OCI-LY7 (cell line): ENCODE results near the gene RSAD2. TPM values are rescaled to one million over a fixed set of nuclear protein-coding genes. Genes with fewer than 3 reads are reported as not detected.

Source experiments
- BruUV-seq: library from RNA; stranded (reverse); fragments of 400-500 nt; replicated peaks from 2 replicates; lab custom pipeline; 2021; lab: Mats Ljungman, UMichigan
- CTCF ChIA-PET: fragments of 300-600 bp; sonication (Branson Sonifier 250); formaldehyde crosslinking; loops from one replicate; lab custom pipeline; 2022; ENCODE audit warnings: antibody characterized with exemption; ENCODE audit not compliant: unreplicated experiment; lab: Charles Lee
- POLR2A ChIA-PET: fragments of 300-600 bp; sonication (Branson Sonifier 250); formaldehyde crosslinking; loops from one replicate; lab custom pipeline; 2022; ENCODE audit warnings: antibody characterized with exemption; lab: Charles Lee
- DNase-seq: peaks from one replicate; pipeline ENCODE4 v3.0.0-alpha.2; 2015; ENCODE audit warnings: low spot score
- H2AFZ ChIP-seq: fragments of 200-600 bp; sonication (generic), shearing (Covaris generic); 2 replicates; pipeline ENCODE4 v1.6.1; 2014; ENCODE audit warnings: mild to moderate bottlenecking, antibody characterized with exemption, low read length, moderate library complexity
- H3K27ac ChIP-seq: fragments of 200-600 bp; sonication (generic); 2 replicates; pipeline ENCODE4 v1.5.1; 2014; ENCODE audit warnings: mixed run types, low read depth, mild to moderate bottlenecking, moderate library complexity, low read length, inconsistent platforms; ENCODE audit not compliant: poor library complexity, severe bottlenecking
- H3K36me3 ChIP-seq: fragments of 200-600 bp; sonication (generic); 2 replicates; pipeline ENCODE4 v1.6.1; 2014; ENCODE audit warnings: mild to moderate bottlenecking, antibody characterized with exemption, low read length, moderate library complexity, mixed read lengths; ENCODE audit not compliant: insufficient read depth
- H3K4me1 ChIP-seq: fragments of 200-600 bp; sonication (generic); 2 replicates; pipeline ENCODE4 v1.5.1; 2014; ENCODE audit warnings: mild to moderate bottlenecking, low read length; ENCODE audit not compliant: insufficient read depth, poor library complexity, severe bottlenecking
- H3K4me2 ChIP-seq: fragments of 200-600 bp; sonication (generic); 2 replicates; pipeline ENCODE4 v1.6.1; 2014; ENCODE audit warnings: mild to moderate bottlenecking, low read length
- H3K4me3 ChIP-seq: fragments of 200-600 bp; sonication (generic); 2 replicates; pipeline ENCODE4 v1.5.1; 2014; ENCODE audit warnings: mild to moderate bottlenecking, low read depth, low read length; ENCODE audit not compliant: poor library complexity, severe bottlenecking
- H3K79me2 ChIP-seq: fragments of 200-600 bp; sonication (generic); 2 replicates; pipeline ENCODE4 v1.6.1; 2016; ENCODE audit warnings: low read depth, mild to moderate bottlenecking, low read length, moderate library complexity, mixed read lengths; ENCODE audit not compliant: insufficient read depth
- H3K9me2 ChIP-seq: fragments of 200-600 bp; sonication (generic); 2 replicates; pipeline ENCODE4 v1.6.1; 2016; ENCODE audit warnings: mild to moderate bottlenecking, low read length, mixed read lengths; ENCODE audit not compliant: insufficient read depth
- H3K9me3 ChIP-seq: fragments of 200-600 bp; sonication (generic); 2 replicates; pipeline ENCODE4 v1.6.1; 2014; ENCODE audit warnings: mild to moderate bottlenecking, mixed run types, low read length, mixed read lengths
- H4K20me1 ChIP-seq: fragments of 200-600 bp; sonication (generic); 2 replicates; pipeline ENCODE4 v1.6.1; 2014; ENCODE audit warnings: mild to moderate bottlenecking, antibody characterized with exemption, low read length, moderate library complexity, mixed read lengths; ENCODE audit not compliant: insufficient read depth
- CTCF ChIP-seq: fragments of 200-600 bp; sonication (generic); conservative IDR thresholded peaks from 2 replicates; pipeline ENCODE4 v1.5.1; 2014; ENCODE audit warnings: mild to moderate bottlenecking, antibody characterized with exemption, low read length, moderate library complexity, mixed read lengths
- EZH2phosphoT487 ChIP-seq: fragments of 200-600 bp; sonication (generic); IDR thresholded peaks from 2 replicates; pipeline ENCODE4 v1.6.1; 2018; ENCODE audit warnings: low read depth, borderline replicate concordance, mild to moderate bottlenecking, mixed run types, antibody characterized with exemption, low read length, moderate library complexity, mixed read lengths
- intact Hi-C: fragments of 100-400 bp; cut with micrococcal nuclease; formaldehyde crosslinking; loops from one replicate; pipeline ENCODE4 v1.10.0; 2022; ENCODE audit not compliant: unreplicated experiment
- total RNA-seq, 2 experiments: library from RNA; depleted of rRNA in 1 of 2; stranded (reverse); fragments of >200 nt in 1 of 2; shearing (Covaris generic) in 1 of 2; gene quantifications; 2 replicates each; pipeline ENCODE4 v1.2.3, GENCODE V29; 2014 to 2022

RSAD2 gene
- total RNA-seq, 2 experiments from 2014 or later: not detected

- POLR2A ChIA-PET: no interaction called here
- TF ChIP-seq CTCF (no peak), EZH2phosphoT487 (no peak)
- no TSS peak for BruUV-seq
These were observed 65.9 kb downstream of the RSAD2 start for GRCh38 chr2:6943523-6943922.

GRCh38 chr2:6943971-6944370, 66.4 kb downstream of the RSAD2 start:
- no peak overlapping the region for H3K4me2 ChIP-seq
- no peak overlapping the region for H3K27ac ChIP-seq
- no peaks in the 10 kb centered on the region for H3K9me3 ChIP-seq
- intact Hi-C loops: no loop called here
- CTCF ChIA-PET: no interaction called here
- H3K4me3 ChIP-seq: no peak overlapping the region
- no peak overlapping the region for H2AFZ ChIP-seq
- H3K9me2 ChIP-seq: no peaks in the 10 kb centered on the region
- POLR2A ChIA-PET: no interaction called here
- H3K4me1 ChIP-seq: no peaks in the 10 kb centered on the region
- H4K20me1 ChIP-seq: no peaks in the 10 kb centered on the region
- no peak for DNase-seq
- no TSS peak for BruUV-seq
- no peak for TF ChIP-seq EZH2phosphoT487
- TF ChIP-seq CTCF: no peak
- H3K79me2 ChIP-seq: no peaks in the 10 kb centered on the region
- no peaks in the 10 kb centered on the region for H3K36me3 ChIP-seq

More at GRCh38 chr2:6943523-6943922, 65.9 kb downstream of the RSAD2 start:
- no peak for DNase-seq
- CTCF ChIA-PET: no interaction called here
- Histone ChIP-seq H3K4me2 (no peak overlapping the region), H3K27ac (no peak overlapping the region), H3K4me1 (no peaks in the 10 kb centered on the region), H3K4me3 (no peak overlapping the region), H3K9me2 (no peaks in the 10 kb centered on the region), H2AFZ (no peak overlapping the region), H3K36me3 (no peaks in the 10 kb centered on the region), H3K79me2 (no peaks in the 10 kb centered on the region), H3K9me3 (no peaks in the 10 kb centered on the region), H4K20me1 (no peaks in the 10 kb centered on the region)
- intact Hi-C loops: no loop called here

- DNase-seq: no peak
- intact Hi-C loops: no loop called here
- BruUV-seq: no TSS peak
- Histone ChIP-seq H3K79me2 (no peaks in the 10 kb centered on the region), H3K9me3 (no peaks in the 10 kb centered on the region), H3K36me3 (no peaks in the 10 kb centered on the region), H2AFZ (no peak overlapping the region), H3K4me3 (no peak overlapping the region), H4K20me1 (no peaks in the 10 kb centered on the region), H3K9me2 (no peaks in the 10 kb centered on the region), H3K27ac (no peak overlapping the region), H3K4me2 (no peak overlapping the region), H3K4me1 (no peaks in the 10 kb centered on the region)
- ChIA-PET CTCF (no interaction called here), POLR2A (no interaction called here)
- no peak for TF ChIP-seq EZH2phosphoT487
- TF ChIP-seq CTCF: no peak
These were observed 67.0 kb downstream of the RSAD2 start for GRCh38 chr2:6944555-6944954.
